GM23338 (cell line): ENCODE results near the gene REM2.

Experiments used
- CTCF ChIP-seq, 2 experiments: fragments of 200-600 bp in 1 of 2; sonication (generic) in 1 of 2; conservative IDR thresholded peaks; 2 replicates each; pipeline versions ENCODE4 v1.5.1 to v1.6.1; 2016 to 2017; ENCODE audit warnings: antibody characterized with exemption in 2 of 2, low read depth in 2 of 2, mild to moderate bottlenecking in 2 of 2, moderate library complexity in 1 of 2
- EZH2 ChIP-seq: fragments of 200-600 bp; sonication (generic); IDR thresholded peaks from one replicate; pipeline ENCODE4 v1.8.0; 2017; ENCODE audit warnings: antibody characterized with exemption, mild to moderate bottlenecking, low read depth; ENCODE audit not compliant: unreplicated experiment

DNA sequence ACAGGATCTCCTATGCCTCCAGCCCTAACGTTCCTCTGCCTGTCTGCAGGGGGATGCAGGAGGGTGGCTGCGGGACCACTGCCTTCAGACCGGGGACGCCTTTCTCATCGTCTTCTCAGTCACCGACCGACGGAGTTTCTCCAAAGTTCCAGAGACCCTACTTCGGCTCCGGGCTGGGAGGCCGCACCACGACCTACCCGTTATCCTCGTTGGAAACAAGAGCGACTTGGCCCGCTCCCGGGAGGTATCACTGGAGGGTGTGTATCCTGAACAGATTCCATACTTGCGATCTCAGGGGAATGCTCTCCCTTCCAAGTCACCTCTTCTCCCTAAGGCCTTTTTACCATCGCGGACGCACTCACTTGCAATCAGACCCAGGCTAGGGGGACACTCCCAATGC, 3.0 kb downstream of the REM2 start:
- TF ChIP-seq EZH2 (no peak), CTCF (conservative IDR thresholded peaks at IDR 0.05; ENCODE audit: low read depth in 2 of 2) (no peak)
